HG02973 (cell line): Measurements from ENCODE around the gene TXLNA.
A peak's percentile ranks its signal among the peaks of the same experiment; 100 is the strongest.
"Not testable (repeated sequence)": the region's sequence is repeated elsewhere in the genome, so short reads cannot be mapped to it uniquely, and the experiment has no call there.

Experiments
- ATAC-seq: cut with Tn5 transposase; IDR thresholded peaks from one replicate; pipeline ENCODE4 v1.9.1; 2021; ENCODE audit warnings: moderate library complexity; ENCODE audit not compliant: unreplicated experiment

The TXLNA gene

GRCh38 chr1:32179443-32180185, at the start of gene TXLNA:
TSS of gene TXLNA (plus strand) at chr1:32179675. CDS start at chr1:32180346, 671 bp downstream.
- ATAC-seq = peak; percentile 77

GRCh38 chr1:32133950-32134280, 45.6 kb upstream of the TXLNA start:
- not testable (repeated sequence) for ATAC-seq

- ATAC-seq = no peak
Measured at GRCh38 chr1:32137111-32137510, 42.4 kb upstream of the TXLNA start.

- no peak for ATAC-seq
Measured at GRCh38 chr1:32138965-32139364, 40.5 kb upstream of the TXLNA start.

- no peak for ATAC-seq
Measured at GRCh38 chr1:32142446-32143301, 36.8 kb upstream of the TXLNA start.

GRCh38 chr1:32143302-32143695, 36.2 kb upstream of the TXLNA start:
- ATAC-seq = not testable (repeated sequence)

- no peak for ATAC-seq
Measured at GRCh38 chr1:32144033-32144432, 35.4 kb upstream of the TXLNA start.

- ATAC-seq = not testable (repeated sequence)
Measured at GRCh38 chr1:32147799-32148198, 31.7 kb upstream of the TXLNA start.

- ATAC-seq = no peak
Measured at GRCh38 chr1:32150847-32151246, 28.6 kb upstream of the TXLNA start.

GRCh38 chr1:32151319-32151787, 28.1 kb upstream of the TXLNA start:
- no peak for ATAC-seq

GRCh38 chr1:32159189-32159588, 20.3 kb upstream of the TXLNA start:
- no peak for ATAC-seq

GRCh38 chr1:32163405-32163804, 16.1 kb upstream of the TXLNA start:
- ATAC-seq = no peak

GRCh38 chr1:32165633-32166032, 13.8 kb upstream of the TXLNA start:
- ATAC-seq = not testable (repeated sequence)

GRCh38 chr1:32170991-32171390, 8.5 kb upstream of the TXLNA start:
- no peak for ATAC-seq

- ATAC-seq = no peak
Measured at GRCh38 chr1:32172621-32173245, 6.7 kb upstream of the TXLNA start.

- no peak for ATAC-seq
Measured at GRCh38 chr1:32178380-32179192, 889 bp upstream of the TXLNA start.

GRCh38 chr1:32179193-32179442, 357 bp upstream of the TXLNA start:
- ATAC-seq = no peak

- no peak for ATAC-seq
Measured at GRCh38 chr1:32180186-32181060, 948 bp downstream of the TXLNA start.

GRCh38 chr1:32181065-32181464, 1.6 kb downstream of the TXLNA start:
- ATAC-seq = no peak

GRCh38 chr1:32181563-32181962, 2.1 kb downstream of the TXLNA start:
- no peak for ATAC-seq
